MM.1S (cell line): ENCODE data around the gene AP1AR.

ENCODE experiments used
- DNase-seq: peaks from one replicate; pipeline ENCODE4 v3.0.0-alpha.2; 2015
- H2AFZ ChIP-seq: fragments of 300-600 bp; sonication (generic); 2 replicates; pipeline ENCODE4 v1.6.0; 2016; ENCODE audit warnings: antibody characterized with exemption, low read length
- H3F3A ChIP-seq: fragments of 300-600 bp; sonication (generic); 2 replicates; pipeline ENCODE4 v1.6.1; 2016; ENCODE audit warnings: mild to moderate bottlenecking, antibody characterized with exemption, low read length, moderate library complexity, mixed read lengths; ENCODE audit not compliant: insufficient read depth
- H3K27ac ChIP-seq: fragments of 300-600 bp; sonication (generic); 2 replicates; pipeline ENCODE4 v1.5.1; 2016; ENCODE audit warnings: mild to moderate bottlenecking, low read length
- H3K27me3 ChIP-seq: fragments of 300-600 bp; sonication (generic); replicated peaks from 2 replicates; pipeline ENCODE4 v1.6.0; 2016; ENCODE audit warnings: low read length; ENCODE audit not compliant: insufficient read depth
- H3K36me3 ChIP-seq: fragments of 300-600 bp; sonication (generic); replicated peaks from 2 replicates; pipeline ENCODE4 v1.6.1; 2016; ENCODE audit warnings: mild to moderate bottlenecking, low read length, mixed read lengths; ENCODE audit not compliant: insufficient read depth
- H3K4me1 ChIP-seq: fragments of 300-600 bp; sonication (generic); 2 replicates; pipeline ENCODE4 v1.6.1; 2016; ENCODE audit warnings: low read length, mixed read lengths
- H3K4me2 ChIP-seq: fragments of 300-600 bp; sonication (generic); 2 replicates; pipeline ENCODE4 v1.6.0; 2016; ENCODE audit warnings: low read depth, low read length
- H3K4me3 ChIP-seq: fragments of 300-600 bp; sonication (generic); 2 replicates; pipeline ENCODE4 v1.5.1; 2016; ENCODE audit warnings: low read length, mixed read lengths
- H3K79me2 ChIP-seq: fragments of 300-600 bp; sonication (generic); 2 replicates; pipeline ENCODE4 v1.6.1; 2016; ENCODE audit warnings: mixed run types, low read length, mixed read lengths
- H3K9ac ChIP-seq: fragments of 300-600 bp; sonication (generic); 2 replicates; pipeline ENCODE4 v1.6.1; 2016; ENCODE audit warnings: low read length, mixed read lengths
- H3K9me2 ChIP-seq: fragments of 300-600 bp; sonication (generic); replicated peaks from 2 replicates; pipeline ENCODE4 v1.6.1; 2016; ENCODE audit warnings: mild to moderate bottlenecking, low read length, mixed read lengths; ENCODE audit not compliant: insufficient read depth
- H3K9me3 ChIP-seq: fragments of 300-600 bp; sonication (generic); replicated peaks from 2 replicates; pipeline ENCODE4 v1.6.1; 2016; ENCODE audit warnings: mild to moderate bottlenecking, low read length, mixed read lengths; ENCODE audit not compliant: insufficient read depth
- H4K20me1 ChIP-seq: fragments of 300-600 bp; sonication (generic); 2 replicates; pipeline ENCODE4 v1.6.1; 2016; ENCODE audit warnings: mild to moderate bottlenecking, low read length, moderate library complexity, mixed read lengths; ENCODE audit not compliant: insufficient read depth
- CTCF ChIP-seq: fragments of 300-600 bp; sonication (generic); IDR thresholded peaks from 2 replicates; pipeline ENCODE4 v1.5.1; 2016; ENCODE audit warnings: antibody characterized with exemption, low read length, mixed read lengths
- EZH2 ChIP-seq: fragments of 300-600 bp; sonication (generic); optimal IDR thresholded peaks from 2 replicates; pipeline ENCODE3; 2017; ENCODE audit warnings: low read depth, mild to moderate bottlenecking, antibody characterized with exemption, low read length, mixed read lengths
- EZH2phosphoT487 ChIP-seq: fragments of 300-600 bp; sonication (generic); IDR thresholded peaks from 2 replicates; pipeline ENCODE4 v1.6.1; 2018; ENCODE audit warnings: antibody characterized with exemption, low read length

Gene AP1AR

GRCh38 chr4:112316360-112316759, 84.8 kb downstream of the AP1AR start:
- H3F3A ChIP-seq = peaks cover 6% of the 10 kb centered on the region
- H3K9me2 ChIP-seq = no peaks in the 10 kb centered on the region
- H3K36me3 ChIP-seq = no peaks in the 10 kb centered on the region
- peaks cover 8% of the 10 kb centered on the region for H3K4me1 ChIP-seq
- TF ChIP-seq CTCF = no peak
- no peak for TF ChIP-seq EZH2phosphoT487
- no peak for TF ChIP-seq EZH2
- no peak overlapping the region for H3K4me3 ChIP-seq
- H3K4me2 ChIP-seq = no peak overlapping the region
- no peak overlapping the region for H2AFZ ChIP-seq
- H3K79me2 ChIP-seq = no peaks in the 10 kb centered on the region
- DNase-seq = no peak
- no peaks in the 10 kb centered on the region for H3K27me3 ChIP-seq
- H4K20me1 ChIP-seq = no peaks in the 10 kb centered on the region
- no peak overlapping the region for H3K27ac ChIP-seq
- no peaks in the 10 kb centered on the region for H3K9me3 ChIP-seq
- H3K9ac ChIP-seq = no peak overlapping the region

DNA sequence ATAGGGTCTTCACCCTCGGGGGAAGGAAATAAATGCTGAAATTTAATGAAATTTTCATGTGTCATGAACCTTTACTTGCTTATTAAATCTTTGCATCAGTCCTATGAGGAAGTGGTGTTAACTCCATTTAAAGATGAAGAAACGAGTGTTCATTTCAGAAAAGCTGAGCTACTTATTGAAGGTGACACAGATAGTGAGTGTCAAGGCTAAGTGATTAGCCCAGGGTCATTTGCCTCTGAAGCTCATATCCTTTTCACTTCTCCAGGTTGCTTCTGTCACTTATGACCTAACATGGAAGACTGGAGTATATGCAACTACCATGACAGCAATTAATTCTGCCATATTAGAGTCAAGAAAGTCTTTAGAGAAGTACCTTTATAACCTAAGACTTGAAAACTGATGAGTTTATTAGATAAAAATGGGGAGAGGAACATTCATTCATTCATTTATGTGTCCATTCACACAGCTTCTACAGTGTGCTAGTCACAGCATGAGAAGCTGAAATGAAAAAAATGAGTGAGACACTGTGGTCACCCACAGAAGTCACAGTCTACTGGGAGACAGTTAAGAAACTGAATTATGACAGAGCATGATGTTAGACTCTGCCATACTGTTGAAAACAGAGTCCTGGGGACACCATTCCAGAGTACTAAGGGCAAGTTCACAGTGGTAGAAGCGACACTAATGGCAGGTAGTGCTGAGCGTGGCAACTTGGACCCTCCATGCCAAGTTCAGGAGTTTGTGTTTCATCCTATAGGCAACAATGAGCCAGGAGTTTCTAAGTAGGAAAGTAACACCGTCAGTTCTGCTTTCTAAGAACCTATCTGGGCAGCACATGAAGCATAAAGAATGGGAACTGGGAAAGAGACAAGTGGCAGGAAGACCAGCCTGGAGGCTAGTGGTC, 86.9 kb downstream of the AP1AR start:
- Histone ChIP-seq H3F3A (no peaks in the 10 kb centered on the region), H3K4me3 (no peak overlapping the region), H3K9me3 (no peaks in the 10 kb centered on the region), H3K4me1 (peaks cover 3% of the 10 kb centered on the region; the same call in 1 of the 2 replicates), H3K4me2 (no peak overlapping the region), H2AFZ (no peak overlapping the region), H3K27me3 (no peaks in the 10 kb centered on the region), H4K20me1 (no peaks in the 10 kb centered on the region), H3K79me2 (no peaks in the 10 kb centered on the region), H3K9me2 (no peaks in the 10 kb centered on the region), H3K9ac (no peak overlapping the region), H3K27ac (no peak overlapping the region), H3K36me3 (no peaks in the 10 kb centered on the region)
- DNase-seq = no peak
- TF ChIP-seq EZH2 (no peak), EZH2phosphoT487 (no peak), CTCF (no peak)
